SH-SY5Y (cell line): Measurements from ENCODE around the gene TRAP1.

Source experiments
- GATA2 ChIP-seq: IDR thresholded peaks from 2 replicates; pipeline ENCODE4 v1.6.1; 2011; ENCODE audit warnings: mild to moderate bottlenecking, low read depth, low read length
- GATA3 ChIP-seq: IDR thresholded peaks from 2 replicates; pipeline ENCODE4 v1.6.1; 2011; ENCODE audit warnings: low read depth, mild to moderate bottlenecking, low read length, moderate library complexity

GRCh38 chr16:3645108-3645503 is 72.2 kb downstream of the TRAP1 start:
- TF ChIP-seq GATA2 (no peak), GATA3 (no peak)
